Measurements from ENCODE around the gene UST.

Gene UST

GRCh38 chr6:149053848-149054558, 307.2 kb downstream of the UST start:
- no peaks in the 10 kb centered on the region for H3F3A ChIP-seq (ENCODE audit: insufficient read depth)
- no peak overlapping the region for H3K9ac ChIP-seq (ENCODE audit: low read length)
- no peak overlapping the region for H3K4me2 ChIP-seq (ENCODE audit: low read depth, low read length, poor library complexity, severe bottlenecking)
- H3K36me3 ChIP-seq (ENCODE audit: low read length) = no peaks in the 10 kb centered on the region
- H3K9me3 ChIP-seq (ENCODE audit: insufficient read depth, low read length) = no peaks in the 10 kb centered on the region
- H3K27me3 ChIP-seq (ENCODE audit: low read length) = no peaks in the 10 kb centered on the region
- no peaks in the 10 kb centered on the region for H3K79me2 ChIP-seq (ENCODE audit: insufficient read depth, low read length)
- no peaks in the 10 kb centered on the region for H3K9me2 ChIP-seq (replicated peaks; ENCODE audit: insufficient read depth, low read length)
- H3K4me3 ChIP-seq (ENCODE audit: insufficient read depth, low read length, poor library complexity, severe bottlenecking) = no peak overlapping the region
- TF ChIP-seq CTCF (IDR thresholded peaks at IDR 0.05; ENCODE audit: insufficient read depth, low read length, poor library complexity, severe bottlenecking) = no peak
- TF ChIP-seq EZH2phosphoT487 (conservative IDR thresholded peaks at IDR 0.05; ENCODE audit: low read length) = no peak
- no peaks in the 10 kb centered on the region for H4K20me1 ChIP-seq (ENCODE audit: low read depth, low read length)
- no peak overlapping the region for H3K27ac ChIP-seq (ENCODE audit: low read depth, low read length)
- H2AFZ ChIP-seq (ENCODE audit: low read depth, low read length, severe bottlenecking) = no peak overlapping the region

GRCh38 chr6:149054559-149055194, 307.8 kb downstream of the UST start:
- TF ChIP-seq EZH2phosphoT487 (conservative IDR thresholded peaks at IDR 0.05; ENCODE audit: low read length) = no peak
- TF ChIP-seq CTCF (IDR thresholded peaks at IDR 0.05; ENCODE audit: insufficient read depth, low read length, poor library complexity, severe bottlenecking) = no peak
- Histone ChIP-seq H3K79me2 (ENCODE audit: insufficient read depth, low read length) (no peaks in the 10 kb centered on the region), H3K27ac (ENCODE audit: low read depth, low read length) (no peak overlapping the region), H3K4me3 (ENCODE audit: insufficient read depth, low read length, poor library complexity, severe bottlenecking) (no peak overlapping the region), H3K9me3 (ENCODE audit: insufficient read depth, low read length) (no peaks in the 10 kb centered on the region), H3F3A (ENCODE audit: insufficient read depth) (no peaks in the 10 kb centered on the region), H3K9me2 (replicated peaks; ENCODE audit: insufficient read depth, low read length) (no peaks in the 10 kb centered on the region), H4K20me1 (ENCODE audit: low read depth, low read length) (no peaks in the 10 kb centered on the region), H3K4me2 (ENCODE audit: low read depth, low read length, poor library complexity, severe bottlenecking) (no peak overlapping the region), H2AFZ (ENCODE audit: low read depth, low read length, severe bottlenecking) (no peak overlapping the region), H3K36me3 (ENCODE audit: low read length) (no peaks in the 10 kb centered on the region), H3K9ac (ENCODE audit: low read length) (no peak overlapping the region), H3K27me3 (ENCODE audit: low read length) (no peaks in the 10 kb centered on the region)

DNA sequence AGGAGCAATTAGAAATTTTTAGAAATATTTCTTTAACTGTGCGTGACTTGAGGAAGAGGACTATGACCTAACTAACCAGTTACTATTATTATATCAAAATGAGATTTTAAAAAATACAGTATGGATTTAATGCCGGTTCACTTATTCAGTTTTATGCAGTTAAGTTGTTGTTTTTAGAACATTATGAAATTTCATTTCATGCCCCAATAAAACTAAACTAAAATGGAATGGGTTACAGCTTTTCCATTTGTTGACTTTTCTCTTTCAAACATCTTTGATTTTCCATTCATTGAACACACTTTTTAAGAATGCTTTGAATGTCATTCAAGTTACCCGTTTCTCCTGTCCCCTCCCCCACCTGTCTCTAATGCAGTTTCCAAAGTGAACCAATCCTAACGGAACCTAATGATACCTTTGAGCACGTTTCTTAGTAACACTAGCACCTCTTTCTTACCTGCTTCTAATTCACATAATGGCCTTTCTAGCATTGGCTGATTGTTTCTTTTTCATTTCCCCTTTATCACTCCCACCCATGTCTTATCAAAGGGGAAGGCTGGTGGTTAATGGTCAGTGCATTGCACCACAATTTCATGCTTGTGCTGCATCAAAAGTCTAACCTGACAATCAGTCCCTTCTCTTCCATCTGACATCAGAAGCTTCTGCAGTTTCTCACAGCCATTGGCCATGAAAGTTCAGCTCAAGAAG, 308.5 kb downstream of the UST start:
- no peak overlapping the region for H3K4me2 ChIP-seq (ENCODE audit: low read depth, low read length, poor library complexity, severe bottlenecking)
- no peaks in the 10 kb centered on the region for H3K79me2 ChIP-seq (ENCODE audit: insufficient read depth, low read length)
- H3K9me3 ChIP-seq (ENCODE audit: insufficient read depth, low read length) = no peaks in the 10 kb centered on the region
- TF ChIP-seq EZH2phosphoT487 (conservative IDR thresholded peaks at IDR 0.05; ENCODE audit: low read length) (no peak), CTCF (IDR thresholded peaks at IDR 0.05; ENCODE audit: insufficient read depth, low read length, poor library complexity, severe bottlenecking) (no peak)
- no peak overlapping the region for H3K9ac ChIP-seq (ENCODE audit: low read length)
- H3K9me2 ChIP-seq (replicated peaks; ENCODE audit: insufficient read depth, low read length) = no peaks in the 10 kb centered on the region
- no peaks in the 10 kb centered on the region for H3F3A ChIP-seq (ENCODE audit: insufficient read depth)
- no peaks in the 10 kb centered on the region for H4K20me1 ChIP-seq (ENCODE audit: low read depth, low read length)
- no peak overlapping the region for H3K4me3 ChIP-seq (ENCODE audit: insufficient read depth, low read length, poor library complexity, severe bottlenecking)
- no peaks in the 10 kb centered on the region for H3K27me3 ChIP-seq (ENCODE audit: low read length)
- no peak overlapping the region for H2AFZ ChIP-seq (ENCODE audit: low read depth, low read length, severe bottlenecking)
- H3K27ac ChIP-seq (ENCODE audit: low read depth, low read length) = no peak overlapping the region
- no peaks in the 10 kb centered on the region for H3K36me3 ChIP-seq (ENCODE audit: low read length)

All from SU-DHL-6 (cell line).